SW 1271 (cell line): ENCODE data around the gene PNPLA6.
"Not testable (repeated sequence)": the region's sequence is repeated elsewhere in the genome, so short reads cannot be mapped to it uniquely, and the experiment has no call there.

Experiments used
- DNase-seq, 2 experiments: peaks; one replicate each; lab custom pipeline; 2025; lab: John Stamatoyannopoulos, UW

Gene PNPLA6

DNA sequence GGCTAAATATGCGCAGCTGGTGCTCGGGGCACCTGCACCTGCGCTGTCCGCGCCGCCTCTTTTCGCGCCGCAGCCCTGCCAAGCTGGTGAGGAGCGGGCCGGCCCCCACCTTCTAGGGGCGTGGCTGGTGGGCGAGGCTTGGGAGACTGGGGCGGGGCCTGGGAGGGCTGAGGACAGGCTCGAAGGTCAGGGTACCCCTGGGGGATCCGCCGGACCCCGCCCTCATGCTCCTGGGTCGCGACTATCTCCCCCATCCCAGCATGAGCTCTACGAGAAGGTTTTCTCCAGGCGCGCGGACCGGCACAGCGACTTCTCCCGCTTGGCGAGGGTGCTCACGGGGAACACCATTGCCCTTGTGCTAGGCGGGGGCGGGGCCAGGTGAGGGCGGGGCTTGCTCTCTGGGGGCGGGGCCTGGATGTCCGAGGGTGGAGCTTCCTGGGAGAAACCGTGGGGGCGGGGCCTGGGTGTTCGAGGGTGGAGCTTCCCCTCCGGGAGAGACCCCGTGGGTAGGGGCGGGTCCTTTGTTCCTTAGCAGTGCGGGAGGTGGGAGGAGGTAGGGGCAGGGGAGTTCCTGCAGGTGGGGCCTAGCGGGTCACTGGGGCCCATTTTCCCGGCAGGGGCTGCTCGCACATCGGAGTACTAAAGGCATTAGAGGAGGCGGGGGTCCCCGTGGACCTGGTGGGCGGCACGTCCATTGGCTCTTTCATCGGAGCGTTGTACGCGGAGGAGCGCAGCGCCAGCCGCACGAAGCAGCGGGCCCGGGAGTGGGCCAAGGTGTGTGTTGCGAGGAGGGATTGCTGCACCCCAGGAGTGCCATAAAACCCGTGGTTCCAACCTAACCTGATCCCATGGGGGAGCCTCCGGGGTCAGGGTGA lies 19.7 kb downstream of the PNPLA6 start:
- DNase-seq = no peak

DNA sequence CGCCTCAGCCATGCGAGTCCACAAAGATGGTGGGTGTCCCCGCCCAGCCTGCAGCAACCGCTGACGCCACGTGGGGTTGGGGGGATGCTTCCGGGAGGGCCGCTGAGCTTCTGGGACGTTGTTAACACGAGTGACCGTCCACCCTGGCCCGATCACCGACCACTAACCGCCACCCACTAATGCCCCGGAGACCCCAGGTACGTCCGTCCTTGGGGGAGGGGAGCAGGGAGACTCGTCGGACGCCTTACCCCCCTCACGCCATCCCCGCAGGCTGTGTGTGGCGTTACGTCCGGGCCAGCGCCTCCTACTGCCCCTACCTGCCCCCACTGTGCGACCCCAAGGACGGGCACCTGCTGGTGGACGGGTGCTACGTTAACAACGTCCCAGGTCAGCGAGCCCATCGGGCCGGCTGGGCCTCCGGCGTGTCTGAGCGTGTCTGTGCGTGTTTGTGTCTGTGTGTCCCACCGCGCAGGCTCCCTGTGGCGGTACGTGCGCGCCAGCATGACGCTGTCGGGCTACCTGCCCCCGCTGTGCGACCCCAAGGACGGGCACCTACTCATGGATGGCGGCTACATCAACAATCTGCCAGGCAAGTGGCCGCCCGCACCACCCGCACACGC lies 21.3 kb downstream of the PNPLA6 start:
- DNase-seq = no peak

DNA sequence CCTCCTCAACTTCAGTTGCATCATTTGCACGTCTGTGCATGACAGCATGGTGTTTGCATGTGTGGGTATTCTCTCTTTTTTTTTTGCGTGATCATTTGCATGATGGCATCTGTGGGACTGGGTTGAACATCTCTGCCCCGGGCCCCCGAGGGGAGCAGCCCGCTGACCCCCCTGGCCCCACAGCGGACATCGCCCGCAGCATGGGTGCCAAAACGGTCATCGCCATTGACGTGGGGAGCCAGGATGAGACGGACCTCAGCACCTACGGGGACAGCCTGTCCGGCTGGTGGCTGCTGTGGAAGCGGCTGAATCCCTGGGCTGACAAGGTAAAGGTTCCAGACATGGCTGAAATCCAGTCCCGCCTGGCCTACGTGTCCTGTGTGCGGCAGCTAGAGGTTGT lies 23.1 kb downstream of the PNPLA6 start:
- DNase-seq = no peak

DNA sequence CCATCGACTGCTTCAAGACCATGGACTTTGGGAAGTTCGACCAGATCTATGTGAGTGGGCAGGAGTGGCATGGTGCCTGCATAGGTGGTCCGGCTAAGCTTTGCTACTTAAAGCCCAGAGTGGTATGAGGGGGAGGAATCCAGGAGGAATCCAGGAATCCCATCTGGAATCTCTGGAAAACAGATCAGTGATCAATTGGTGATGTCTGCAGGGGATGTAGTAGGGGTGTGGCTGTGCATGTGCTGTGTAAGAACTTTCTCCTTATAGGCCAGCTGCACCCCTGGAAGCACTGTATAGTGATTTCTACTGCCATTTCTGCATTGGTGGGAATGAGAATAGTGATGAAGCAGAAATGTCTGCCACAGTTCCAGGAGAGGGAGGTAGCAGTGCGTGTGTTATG lies 23.6 kb downstream of the PNPLA6 start:
- no peak for DNase-seq

DNA sequence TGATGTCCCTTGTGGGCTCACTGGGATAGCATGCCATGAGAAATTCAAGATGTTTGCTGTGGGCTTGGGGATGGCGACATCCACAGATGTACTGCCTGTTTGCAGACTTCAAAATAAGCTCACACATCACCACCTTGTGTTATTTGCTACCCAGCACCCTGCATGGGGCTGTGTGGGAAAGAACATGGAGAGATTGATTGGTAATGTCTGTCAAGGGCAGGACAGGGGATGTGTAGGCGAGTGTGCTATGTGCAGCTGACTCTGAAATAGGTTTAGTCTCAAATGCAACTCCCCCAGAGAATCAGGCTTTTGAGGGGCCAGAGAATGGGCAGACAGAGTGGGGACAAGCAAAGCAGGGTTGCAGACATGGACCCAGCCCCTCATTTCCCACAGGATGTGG lies 24.7 kb downstream of the PNPLA6 start:
- DNase-seq = no peak

DNA sequence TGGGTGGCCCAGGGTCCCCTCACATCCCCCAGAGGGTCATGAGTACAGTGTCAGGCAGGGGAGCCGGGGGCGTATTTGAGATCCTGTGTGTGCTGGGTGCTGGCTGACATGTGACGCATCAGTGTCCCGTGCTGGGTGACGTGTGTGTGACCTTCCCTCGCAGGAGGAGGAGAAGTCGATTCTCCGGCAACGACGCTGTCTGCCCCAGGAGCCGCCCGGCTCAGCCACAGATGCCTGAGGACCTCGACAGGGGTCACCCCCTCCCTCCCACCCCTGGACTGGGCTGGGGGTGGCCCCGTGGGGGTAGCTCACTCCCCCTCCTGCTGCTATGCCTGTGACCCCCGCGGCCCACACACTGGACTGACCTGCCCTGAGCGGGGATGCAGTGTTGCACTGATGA lies 25.8 kb downstream of the PNPLA6 start:
- DNase-seq = no peak

DNA sequence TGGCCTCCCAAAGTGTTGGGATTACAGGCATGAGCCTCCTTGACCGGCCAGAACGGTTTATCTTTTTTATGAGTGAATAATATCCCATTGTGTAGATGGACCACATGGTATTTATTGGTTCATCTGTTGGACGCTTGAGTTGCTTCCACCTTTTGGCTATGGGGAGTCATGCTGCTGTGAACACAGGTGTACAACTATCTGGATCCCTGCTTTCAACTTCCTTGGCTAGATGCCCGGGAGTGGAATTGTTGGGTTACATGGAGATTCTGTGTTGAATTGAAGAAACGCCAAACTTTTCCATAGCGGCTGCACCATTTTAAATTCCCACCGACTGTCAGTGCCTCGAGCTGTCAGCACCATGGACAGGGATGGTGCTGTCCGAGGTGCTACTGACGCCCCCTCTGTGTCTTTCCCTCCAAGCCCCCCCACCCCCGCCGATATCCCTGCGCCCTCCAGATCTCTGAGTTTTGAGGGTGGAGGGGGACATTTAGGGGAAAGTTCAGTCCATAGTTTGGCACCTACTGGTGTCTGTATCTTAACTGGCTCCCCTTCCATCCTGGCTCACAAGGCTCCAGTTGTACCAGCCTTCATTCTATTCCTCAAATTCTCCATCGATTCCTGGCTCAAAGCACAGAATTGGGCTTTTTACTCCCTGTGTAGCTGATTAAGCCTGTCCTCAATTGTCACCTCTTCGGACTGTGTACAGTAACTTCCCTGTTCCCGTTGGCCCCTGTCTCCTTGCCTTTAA lies 27.3 kb downstream of the PNPLA6 start:
- DNase-seq = no peak

DNA sequence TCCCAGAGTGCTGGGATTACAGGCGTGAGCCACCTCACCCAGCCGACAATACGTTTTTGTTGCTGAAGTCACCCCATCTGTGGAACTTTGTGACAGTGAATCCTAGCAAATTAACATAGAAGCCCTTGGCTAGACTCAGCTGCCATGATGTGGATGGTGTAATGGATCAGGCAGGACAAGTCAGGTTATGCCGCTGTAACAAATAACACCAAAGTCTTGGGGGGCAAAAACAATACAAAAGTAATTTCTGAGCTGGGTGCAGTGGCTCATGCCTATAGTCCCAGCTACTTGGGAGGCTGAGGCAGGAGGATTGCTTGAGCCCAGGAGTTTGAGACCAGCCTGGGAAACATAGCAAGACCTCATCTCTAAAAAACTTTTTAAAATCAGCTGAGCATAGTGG lies 29.3 kb downstream of the PNPLA6 start:
- DNase-seq = no peak

DNA sequence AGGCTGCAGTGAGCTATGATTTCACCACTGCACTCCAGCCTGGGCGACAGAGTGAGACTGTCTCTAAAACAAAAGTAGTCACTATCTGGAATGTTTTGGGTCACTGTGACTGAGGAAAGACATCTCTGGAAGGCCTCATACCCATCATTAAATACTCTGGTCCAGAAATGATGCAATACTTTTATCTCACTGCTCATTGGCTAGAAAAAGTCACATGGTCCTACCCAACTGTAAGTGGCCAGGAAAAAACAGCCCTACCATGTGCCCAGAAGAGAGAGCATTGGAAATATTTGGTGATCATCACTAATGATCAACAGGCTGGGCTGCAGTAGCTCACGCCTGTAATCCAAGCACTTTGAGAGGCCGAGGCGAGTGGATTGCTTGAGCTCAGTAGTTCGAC lies 29.8 kb downstream of the PNPLA6 start:
- no peak for DNase-seq

DNA sequence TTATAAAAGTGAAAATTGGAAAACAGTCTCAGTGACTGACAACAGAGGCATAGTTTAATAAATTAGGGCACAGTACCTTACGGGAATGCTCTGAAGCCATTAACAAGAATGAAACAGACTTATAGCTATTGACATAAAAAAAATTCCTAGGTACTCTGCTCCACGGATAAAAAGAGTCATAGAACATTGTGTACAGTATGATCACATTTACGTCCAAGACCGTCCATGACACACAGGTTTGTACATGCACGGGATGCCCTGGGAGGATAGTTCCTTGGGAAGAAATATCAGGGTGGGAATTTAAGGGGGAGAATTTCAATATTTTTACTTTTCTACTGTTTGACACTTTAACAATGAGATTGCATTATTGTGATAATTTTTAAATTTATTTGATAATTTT lies 35.2 kb downstream of the PNPLA6 start:
- no peak for DNase-seq

DNA sequence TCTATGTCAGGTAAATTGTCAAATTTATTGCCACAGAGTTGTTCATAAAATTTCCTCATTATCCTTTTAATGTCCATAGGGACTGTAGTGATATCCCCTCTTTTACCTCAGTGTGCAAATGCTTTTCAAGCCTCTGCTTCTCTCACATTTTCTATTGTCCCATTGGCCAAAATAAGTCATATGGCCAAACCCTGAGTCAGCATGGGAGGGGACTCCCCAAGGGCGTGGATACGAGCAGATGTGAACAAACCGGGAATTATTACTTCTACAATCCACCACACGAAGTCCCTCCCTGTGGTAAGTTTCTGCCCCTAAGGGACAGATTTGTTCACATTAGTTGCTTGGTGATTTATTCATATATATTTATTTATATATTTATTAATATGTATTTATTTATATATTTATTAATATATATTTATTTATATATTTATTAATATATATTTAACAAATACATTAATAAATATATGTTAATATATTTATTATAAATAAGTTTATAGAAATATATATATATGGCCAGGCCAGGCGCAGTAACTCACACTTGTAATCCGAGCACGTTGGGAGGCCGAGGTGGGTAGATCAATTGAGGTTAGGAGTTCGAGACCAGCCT lies 40.0 kb downstream of the PNPLA6 start:
- DNase-seq = no peak

DNA sequence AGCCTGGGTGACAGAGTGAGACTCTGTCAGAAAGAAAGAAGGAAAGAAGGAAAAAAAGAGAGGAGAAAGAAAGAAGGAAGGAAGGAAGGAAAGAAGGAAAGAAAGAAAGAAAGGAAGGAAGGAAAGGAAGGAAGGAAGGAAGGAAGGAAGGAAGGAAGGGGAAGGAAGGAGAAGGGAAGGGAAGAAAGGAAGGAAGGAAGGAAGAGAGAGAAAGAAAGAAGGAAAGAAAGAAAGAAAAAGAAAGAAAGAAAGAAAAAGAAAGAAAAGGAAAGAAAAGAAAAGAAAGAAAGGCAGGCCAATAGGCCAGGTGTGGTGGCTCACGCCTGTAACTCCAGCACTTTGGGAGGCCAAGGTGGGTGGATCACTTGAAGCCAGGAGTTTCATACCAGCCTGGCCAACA lies 41.9 kb downstream of the PNPLA6 start:
- DNase-seq = not testable (repeated sequence)

DNA sequence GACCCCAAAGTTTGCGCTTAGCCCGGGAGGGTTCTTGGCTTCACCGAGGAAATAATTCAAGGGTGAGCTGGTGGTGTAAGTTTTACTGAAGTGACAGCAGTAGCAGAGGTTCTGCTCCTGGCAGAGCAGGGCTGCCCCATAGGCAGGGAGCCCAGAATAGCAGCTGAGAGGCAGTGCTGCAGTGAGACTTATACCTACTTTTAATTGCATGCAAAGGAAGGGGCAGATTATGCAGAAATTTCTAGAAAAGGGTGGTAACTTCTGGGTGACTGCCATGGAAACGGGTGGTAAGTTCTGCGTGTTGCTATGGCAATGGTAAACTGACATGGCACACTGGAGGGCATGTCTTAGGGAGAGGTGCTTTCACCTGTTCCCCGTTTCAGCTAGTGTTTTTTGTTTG lies 42.6 kb downstream of the PNPLA6 start:
- DNase-seq = no peak

DNA sequence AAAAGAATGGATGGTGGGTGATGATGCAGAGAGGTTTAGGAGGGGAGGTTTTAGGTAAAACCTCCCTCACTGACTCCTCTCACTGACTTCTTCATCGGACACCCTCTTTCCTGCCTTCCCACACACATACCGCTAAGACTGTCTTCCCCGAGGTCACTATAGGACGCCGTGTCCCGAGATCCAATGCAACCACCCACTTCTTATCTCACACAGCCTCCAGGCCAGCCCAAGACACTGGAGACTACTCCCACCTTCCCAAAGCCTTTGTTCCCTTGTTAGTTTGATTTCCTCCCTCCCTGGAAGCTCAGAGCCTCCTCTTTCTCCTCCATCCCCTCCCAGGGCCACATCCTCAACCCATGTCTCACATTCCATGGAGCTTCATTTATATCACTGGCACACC lies 43.7 kb downstream of the PNPLA6 start:
- no peak for DNase-seq

DNA sequence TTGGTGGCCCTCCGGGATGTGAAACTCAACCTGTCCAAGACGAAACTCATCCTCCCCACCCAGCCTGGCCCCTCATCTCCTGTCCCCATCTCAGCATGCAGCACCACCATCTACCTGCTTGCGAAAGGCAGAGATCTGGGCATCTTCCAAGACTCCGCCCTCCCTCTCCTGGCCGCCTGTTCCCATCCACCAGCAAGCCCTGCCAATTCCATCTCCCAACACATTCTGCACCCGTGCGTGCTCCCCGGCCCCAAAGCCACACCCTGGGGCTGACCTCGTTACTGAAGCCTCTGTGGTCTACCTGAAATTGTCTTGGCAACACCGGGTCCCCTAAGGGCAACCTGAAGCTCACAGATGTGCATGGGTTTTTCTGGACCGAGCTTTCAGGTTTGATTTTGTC lies 46.9 kb downstream of the PNPLA6 start:
- no peak for DNase-seq

DNA sequence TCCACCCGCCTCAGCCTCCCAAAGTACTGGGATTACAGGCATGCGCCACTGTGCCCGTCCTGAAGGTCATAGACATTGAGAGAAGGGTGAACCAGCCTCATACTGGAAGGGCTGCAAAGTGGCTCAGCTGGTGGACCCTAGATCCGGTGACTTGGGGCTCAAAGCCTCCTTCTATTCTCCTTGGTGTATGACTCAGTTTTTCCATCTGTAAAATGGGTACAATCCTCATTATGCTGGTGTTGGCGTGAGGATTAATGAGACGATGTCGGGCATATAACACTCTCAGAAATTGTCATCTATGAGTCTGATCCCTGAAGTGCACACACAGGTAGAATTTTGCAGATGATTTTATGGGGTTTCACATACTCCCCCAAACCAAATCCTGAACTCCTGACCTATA lies 54.3 kb downstream of the PNPLA6 start:
- no peak for DNase-seq

DNA sequence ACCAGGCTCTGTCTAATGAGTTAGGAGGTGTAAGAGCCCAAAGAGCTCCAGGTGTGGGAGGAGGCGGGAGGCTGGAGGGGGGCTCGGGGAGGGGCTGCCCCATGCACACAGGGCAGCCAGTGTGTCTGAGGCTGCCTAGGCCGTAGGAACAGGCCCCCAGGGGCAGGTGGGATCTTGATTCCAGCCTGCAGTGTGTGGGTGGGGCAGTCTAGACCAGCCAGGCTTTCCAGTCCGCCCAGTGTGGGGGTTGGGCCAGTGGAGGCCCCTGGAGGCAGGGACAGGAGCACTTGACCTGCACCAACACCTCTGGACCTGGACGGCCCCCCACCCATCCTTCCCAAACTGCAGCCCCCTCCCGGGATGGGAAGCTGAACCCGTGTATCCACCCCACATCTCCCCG lies 54.7 kb downstream of the PNPLA6 start:
- DNase-seq = no peak

DNA sequence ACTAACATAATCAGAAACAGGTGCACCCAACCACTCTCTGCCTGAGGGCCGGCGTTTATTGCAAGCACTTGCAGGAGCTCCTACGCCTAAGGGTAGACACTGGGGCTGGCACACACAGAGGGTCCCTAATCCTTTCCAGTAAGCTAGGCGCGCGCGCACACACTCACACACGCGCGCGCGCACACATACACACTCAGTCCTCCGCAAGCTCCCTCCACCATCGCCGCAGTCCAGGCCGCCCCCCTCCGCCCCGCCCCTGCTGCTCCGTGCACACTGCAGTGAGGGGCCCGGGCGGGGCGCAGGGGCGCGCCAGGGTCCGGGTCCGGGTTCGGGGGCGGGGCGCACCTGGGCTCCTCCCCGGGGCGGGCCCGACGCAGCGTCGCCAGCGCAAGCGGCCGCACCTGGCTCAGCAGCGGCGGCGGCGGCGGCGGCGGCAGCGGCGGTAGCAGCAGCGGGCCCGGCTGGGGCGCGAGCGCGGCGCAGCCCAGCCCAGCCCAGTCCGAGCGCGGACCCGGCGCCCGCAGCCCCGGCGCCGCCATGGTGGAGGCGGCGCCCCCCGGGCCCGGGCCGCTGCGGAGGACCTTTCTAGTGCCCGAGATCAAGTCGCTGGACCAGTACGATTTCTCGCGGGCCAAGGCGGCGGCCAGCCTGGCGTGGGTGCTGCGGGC lies 60.1 kb downstream of the PNPLA6 start, which contains the start of gene CAMSAP3:
TSS of gene CAMSAP3 (plus strand) at position 398 of the 668 bp plus-strand sequence. CDS start at position 538, 140 bp downstream.
- DNase-seq = no peak

DNA sequence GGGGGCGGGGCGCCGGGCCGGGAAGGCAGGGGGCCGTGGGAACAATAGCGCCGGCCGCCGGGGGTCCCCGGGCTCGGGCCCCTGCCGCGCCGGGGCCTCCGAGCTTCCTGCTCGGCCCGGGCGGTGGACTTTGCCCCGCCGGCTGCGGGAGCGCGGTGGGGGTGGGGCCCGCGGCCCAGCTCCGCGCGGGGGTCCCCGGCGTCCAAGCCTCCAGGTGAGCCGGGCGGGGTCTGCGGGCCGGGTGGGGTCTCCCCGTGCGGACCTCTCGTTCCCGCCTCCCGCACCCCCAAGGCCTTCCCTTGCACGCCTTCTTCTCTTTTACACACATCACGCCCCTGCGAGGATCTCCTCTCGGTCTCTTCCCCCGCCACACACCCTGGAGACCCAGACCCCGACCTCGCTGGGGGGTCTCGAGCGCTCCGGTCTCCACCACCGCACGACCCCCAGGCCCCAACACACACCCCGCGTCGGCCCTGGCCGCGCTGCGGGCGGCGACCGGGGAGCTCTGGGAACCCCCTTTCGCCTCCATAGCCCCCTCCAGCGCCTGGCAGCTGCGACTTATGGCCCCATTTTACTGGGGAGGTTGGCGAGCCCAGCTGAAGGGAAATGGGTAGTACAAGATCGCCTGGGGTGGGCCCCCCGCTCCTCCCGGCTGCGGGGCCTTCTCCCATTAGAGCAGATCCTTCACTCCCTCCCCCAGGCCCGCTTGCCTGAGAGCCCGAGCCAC lies 60.9 kb downstream of the PNPLA6 start:
- DNase-seq = no peak

DNA sequence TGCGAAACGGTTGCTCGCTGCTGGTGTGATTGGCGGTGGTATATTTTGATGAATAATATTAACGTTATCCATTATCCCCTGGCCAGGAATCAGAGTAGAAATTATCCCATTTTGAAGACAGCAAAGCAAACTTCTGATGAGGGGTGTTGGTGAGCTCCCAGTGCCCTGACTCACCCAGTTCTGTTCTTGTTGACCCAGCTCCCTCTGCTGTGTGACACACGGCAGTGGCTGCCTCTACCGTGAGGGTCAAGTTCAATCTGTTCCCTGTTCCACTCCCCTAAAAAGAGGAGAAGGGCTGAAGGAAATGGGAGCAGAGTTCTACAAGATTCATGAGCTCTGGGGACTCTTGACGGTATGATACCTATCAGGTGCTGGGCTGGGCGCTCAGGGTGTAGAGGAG lies 62.2 kb downstream of the PNPLA6 start:
- no peak for DNase-seq

DNA sequence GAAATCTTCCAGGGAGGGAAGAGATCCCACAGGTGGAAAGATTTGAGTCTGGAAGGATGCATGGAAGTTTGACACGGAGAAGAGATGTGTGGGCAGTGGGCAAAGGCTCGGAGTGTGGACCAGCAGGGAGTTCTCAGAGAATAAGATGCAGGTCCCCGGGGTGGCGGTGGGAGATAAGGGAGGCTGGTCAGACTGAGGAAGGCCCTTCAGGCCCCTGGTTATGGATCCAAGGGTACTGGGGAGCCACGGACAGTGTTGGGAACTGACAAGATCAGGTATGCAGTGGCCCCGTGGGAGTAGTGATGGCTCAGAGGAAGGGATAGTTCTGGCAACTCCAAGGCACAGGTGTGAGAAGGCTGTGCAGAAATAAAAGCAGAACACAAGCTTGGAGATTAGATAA lies 62.7 kb downstream of the PNPLA6 start:
- DNase-seq = no peak
